K562 (cell line): ENCODE results near the gene ADIPOR1. TPM values are rescaled to one million over a fixed set of nuclear protein-coding genes. Genes with fewer than 3 reads are reported as not detected.

Experiments used
- ARNT ChIP-seq, 2 experiments: fragments of 450-650 bp; IDR thresholded peaks; 2 replicates each; pipeline ENCODE4 v1.6.1; 2016; ENCODE audit warnings: mild to moderate bottlenecking in 1 of 2
- BRF1 ChIP-seq: IDR thresholded peaks from 3 replicates; pipeline ENCODE4 v1.6.1; 2011; ENCODE audit warnings: borderline replicate concordance, mild to moderate bottlenecking; ENCODE audit not compliant: insufficient read length; ENCODE audit errors: extremely low read depth
- CHCHD3 ChIP-seq: fragments of 250-450 bp; sonication (Bioruptor Pico); IDR thresholded peaks from 2 replicates; pipeline ENCODE4 v2.1.2; 2022; ENCODE audit warnings: mild to moderate bottlenecking
- COPS2 ChIP-seq: fragments of 450-650 bp; conservative IDR thresholded peaks from 2 replicates; pipeline ENCODE4 v1.6.1; 2016; ENCODE audit warnings: mild to moderate bottlenecking, moderate library complexity
- HCFC1 ChIP-seq: IDR thresholded peaks from 2 replicates; pipeline ENCODE4 v1.6.1; 2012; ENCODE audit warnings: low read depth, low read length, improper control_type of control experiment
- HNRNPLL ChIP-seq: fragments of 200-400 bp; formaldehyde crosslinking; IDR thresholded peaks from 2 replicates; pipeline ENCODE4 v1.6.1; 2017; ENCODE audit warnings: low read length, low read depth, mild to moderate bottlenecking; ENCODE audit not compliant: poor library complexity, severe bottlenecking
- KAT7 ChIP-seq: sonication (generic); formaldehyde crosslinking; IDR thresholded peaks from 2 replicates; pipeline ENCODE4 v1.8.0; 2022; ENCODE audit warnings: missing genetic modification reagents, mild to moderate bottlenecking, borderline replicate concordance
- KDM5B ChIP-seq: fragments of 200-600 bp; sonication (generic); IDR thresholded peaks from 2 replicates; pipeline ENCODE4 v1.6.1; 2012; ENCODE audit warnings: low read depth, mild to moderate bottlenecking, moderate library complexity, low read length, control low read depth, inconsistent platforms; ENCODE audit not compliant: insufficient replicate concordance
- MIER1 ChIP-seq: fragments of 450-650 bp; IDR thresholded peaks from 2 replicates; pipeline ENCODE4 v1.6.1; 2016; ENCODE audit warnings: antibody characterized with exemption, mild to moderate bottlenecking, low read depth
- NONO ChIP-seq, 2 experiments: fragments of 200-400 bp in 1 of 2; fragments of 450-650 bp in 1 of 2; formaldehyde crosslinking in 1 of 2; IDR thresholded peaks; 2 replicates each; pipeline ENCODE4 v1.6.1; 2017; ENCODE audit warnings: low read depth in 2 of 2, mild to moderate bottlenecking in 2 of 2, moderate library complexity in 2 of 2, low read length in 1 of 2
- NR2C2 ChIP-seq, 2 experiments: fragments of 200-800 bp in 1 of 2; sonication (Bioruptor generic) in 1 of 2; sonication (generic) in 1 of 2; formaldehyde crosslinking in 1 of 2; IDR thresholded peaks; 2 replicates each; pipeline versions ENCODE4 v1.6.1 to v1.8.0; 2016 to 2022; ENCODE audit warnings: mild to moderate bottlenecking in 1 of 2, missing compliant biosample characterization in 1 of 2, missing genetic modification characterization in 1 of 2, missing genetic modification reagents in 1 of 2
- NR4A1 ChIP-seq, 2 experiments: fragments of 250-450 bp in 1 of 2; fragments of 450-650 bp in 1 of 2; sonication (Bioruptor Pico) in 1 of 2; IDR thresholded peaks; 2 replicates each; pipeline versions ENCODE4 v1.4.0 to v1.6.1; 2016 to 2020; ENCODE audit warnings: mild to moderate bottlenecking in 2 of 2, missing compliant biosample characterization in 1 of 2, missing genetic modification characterization in 1 of 2, moderate library complexity in 1 of 2
- RNF219 ChIP-seq: fragments of 250-450 bp; sonication (Bioruptor Pico); IDR thresholded peaks from 2 replicates; pipeline ENCODE4 v1.5.0; 2022; ENCODE audit warnings: mild to moderate bottlenecking
- SMAD4 ChIP-seq: fragments of 250-450 bp; sonication (Bioruptor Pico); conservative IDR thresholded peaks from 2 replicates; pipeline ENCODE4 v1.8.0; 2021; ENCODE audit warnings: inconsistent platforms, mild to moderate bottlenecking, moderate library complexity
- SPI1 ChIP-seq: IDR thresholded peaks from 2 replicates; pipeline ENCODE4 v1.6.1; 2011; ENCODE audit warnings: low read depth, low read length, control low read depth, borderline replicate concordance
- SRSF3 ChIP-seq: fragments of 200-400 bp; formaldehyde crosslinking; IDR thresholded peaks from 2 replicates; pipeline ENCODE4 v1.6.1; 2016; ENCODE audit warnings: mild to moderate bottlenecking, low read length, moderate library complexity; ENCODE audit not compliant: insufficient read depth
- VEZF1 ChIP-seq: fragments of 200-800 bp; sonication (Bioruptor generic); IDR thresholded peaks from 2 replicates; pipeline ENCODE4 v1.6.1; 2017; ENCODE audit warnings: missing genetic modification characterization, missing compliant biosample characterization
- ZBTB34 ChIP-seq: fragments of 250-450 bp; sonication (Bioruptor Pico); IDR thresholded peaks from 2 replicates; pipeline ENCODE4 v1.8.0; 2021; ENCODE audit warnings: mild to moderate bottlenecking, moderate library complexity
- ZNF12 ChIP-seq: sonication (generic); formaldehyde crosslinking; IDR thresholded peaks from 2 replicates; pipeline ENCODE4 v1.4.0; 2020; ENCODE audit warnings: mild to moderate bottlenecking, missing genetic modification reagents
- ZNF408 ChIP-seq: fragments of 250-450 bp; sonication (Bioruptor Pico); IDR thresholded peaks from 2 replicates; pipeline ENCODE4 v1.4.0; 2020; ENCODE audit warnings: low read depth, mild to moderate bottlenecking, moderate library complexity
- ZNF41 ChIP-seq: fragments of 250-450 bp; sonication (Bioruptor Pico); conservative IDR thresholded peaks from 2 replicates; pipeline ENCODE4 v1.4.0; 2020; ENCODE audit warnings: mild to moderate bottlenecking
- polyA plus RNA-seq, 8 experiments: library from polyadenylated mRNA; depleted of rRNA in 4 of 8; stranded (reverse) in 5 of 8; unstranded in 3 of 8; fragments of >200 nt; fragmentation: Nextera tagmentation in 2 of 8; fragmentation: Illumina TruSeq in 1 of 8; extraction: Ambion mirVana in 2 of 8; extraction: Trizol in 1 of 8; gene quantifications; 2 replicates each; pipeline versions ENCODE4 v1.2.1 to v1.2.3, GENCODE V29; 2011 to 2014; ENCODE audit warnings: inconsistent platforms in 1 of 8, missing spikeins in 1 of 8
- total RNA-seq, 7 experiments: library from RNA; depleted of rRNA in 6 of 7; stranded (reverse); fragments of >200 nt in 6 of 7; fragmentation: Illumina TruSeq in 2 of 7; extraction: Trizol in 2 of 7; gene quantifications; 2 replicates each; pipeline versions ENCODE4 v1.2.1 to v1.2.3, GENCODE V29; 2011 to 2021; ENCODE audit warnings: low replicate concordance in 1 of 7

Gene ADIPOR1
- total and polyA plus RNA-seq, 9 of the 15 experiments (the other 6 are each of a cell fraction or from before 2014, with no cell fraction given), result 29.0 to 217 (median 100) TPM

- TF ChIP-seq KAT7 (CRISPR knock-in tag) (peak; percentile 27; the same call in 1 of the 2 replicates), NR2C2 (CRISPR knock-in tag; IDR thresholded peaks at IDR 0.05) (0 out of 2 replicates have a peak, but pooled peaks have one; percentile 24), NR2C2 (tag; IDR thresholded peaks at IDR 0.05) (peak; percentile 87), SPI1 (no peak), VEZF1 (peak; percentile 89), ZBTB34 (no peak), KDM5B (peak; percentile 87), NR4A1 (CRISPR knock-in tag; IDR thresholded peaks at IDR 0.05) (no peak), NR4A1 (tag; IDR thresholded peaks at IDR 0.05) (0 out of 2 replicates have a peak, but pooled peaks have one; percentile 17), NONO (IDR thresholded peaks at IDR 0.05; ENCODE audit: low read depth in 2 of 2, low read length in 1 of 2) (peak; percentile 74 to 90; a peak in 3 of 4 replicates), ZNF12 (CRISPR knock-in tag) (peak; percentile 65; the same call in 1 of the 2 replicates), MIER1 (no peak), COPS2 (no peak), SRSF3 (no peak), RNF219 (CRISPR knock-in tag) (no peak), ZNF408 (CRISPR knock-in tag) (no peak), CHCHD3 (CRISPR knock-in tag) (peak; percentile 39; the same call in 1 of the 2 replicates), SMAD4 (CRISPR knock-in tag) (0 out of 2 replicates have a peak, but pooled peaks have one; percentile 55), BRF1 (no peak), HCFC1 (peak; percentile 64), ZNF41 (no peak), ARNT (IDR thresholded peaks at IDR 0.05) (no peak), HNRNPLL (peak; percentile 43)
These were observed at the start of gene ADIPOR1 (continued) for GRCh38 chr1:202957733-202958543.
